T-helper 2 cell treated with Interferon-gamma antibody and Interleukin-4, amounts not matched to agents 100 ng/mL and 5 ng/mL, for 36 hours (primary cell): ENCODE results near the gene DNMT3L. TPM values are rescaled to one million over a fixed set of nuclear protein-coding genes. Genes with fewer than 3 reads are reported as not detected.
"Not testable (repeated sequence)": the region's sequence is repeated elsewhere in the genome, so short reads cannot be mapped to it uniquely, and the experiment has no call there.

Experiments used
- intact Hi-C: fragments of 100-400 bp; cut with micrococcal nuclease; formaldehyde crosslinking; loops from one replicate; pipeline ENCODE4 v1.15.1; 2023
- total RNA-seq: library from RNA; stranded (reverse); gene quantifications from 2 replicates; pipeline ENCODE4 v1.2.3, GENCODE V29; 2022

DNMT3L gene
- total RNA-seq, result not detected in 2 replicates

DNA sequence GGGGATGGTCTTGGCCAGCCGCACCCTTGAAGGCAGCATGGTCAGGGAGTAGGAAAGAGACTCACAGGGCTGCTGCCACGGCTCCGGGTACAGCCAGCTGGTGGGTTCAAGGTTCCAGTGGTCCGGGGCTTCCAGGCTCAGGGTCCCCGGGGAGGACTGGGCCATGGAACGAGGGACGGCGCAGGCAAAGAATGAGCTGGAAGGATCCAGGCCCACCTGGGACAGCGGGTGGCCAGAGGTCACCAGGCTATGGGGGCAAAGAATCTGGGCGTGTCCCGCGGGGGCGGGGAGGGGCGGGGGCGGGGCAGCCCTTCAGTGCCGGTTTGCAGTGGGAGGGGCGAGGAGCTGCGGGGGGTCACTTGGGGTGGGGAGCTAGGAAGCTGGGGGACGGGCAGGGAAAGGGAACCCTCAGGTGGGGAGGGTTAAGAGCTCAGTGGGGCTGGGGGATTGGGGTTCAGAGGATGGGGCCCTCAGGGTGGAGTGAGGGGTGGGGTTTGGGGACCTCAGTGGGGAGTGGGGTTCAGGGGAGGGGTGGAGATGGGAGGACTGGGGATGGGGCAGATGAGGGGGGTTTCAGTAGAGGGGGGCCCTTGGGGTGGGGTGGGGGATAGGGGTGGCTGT lies at the start of gene DNMT3L:
TSS of gene DNMT3L (minus strand) at position 223 of the 621 bp plus-strand sequence. CDS start 638 bp downstream, outside the sequence.
- intact Hi-C loops, result no loop called here

GRCh38 chr21:44310628-44311507 lies 49.2 kb upstream of the DNMT3L start:
- intact Hi-C loops, result no loop called here

GRCh38 chr21:44306936-44307704 lies 45.4 kb upstream of the DNMT3L start:
- intact Hi-C loops, result no loop called here

DNA sequence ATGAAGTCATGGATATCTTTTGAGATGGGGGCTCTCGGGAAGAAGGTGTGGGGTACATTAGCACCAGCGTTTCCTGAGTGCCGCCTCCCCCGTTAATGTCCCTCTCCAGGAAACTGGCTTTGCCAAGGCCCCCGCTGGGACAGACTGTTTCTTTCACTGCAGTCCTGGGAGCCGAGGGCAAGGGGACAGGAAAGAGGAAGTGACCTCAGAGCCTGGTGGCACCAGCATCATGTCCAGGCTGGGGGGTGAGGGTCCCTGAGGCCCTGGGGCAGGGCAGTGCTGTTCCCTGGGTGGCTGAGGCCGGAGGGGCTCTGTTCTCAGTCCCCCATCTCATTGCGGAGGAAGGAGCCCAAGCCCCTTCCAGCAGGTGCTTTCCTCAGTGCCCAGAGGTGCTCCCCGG lies 44.0 kb upstream of the DNMT3L start:
- intact Hi-C loops, result no loop called here

DNA sequence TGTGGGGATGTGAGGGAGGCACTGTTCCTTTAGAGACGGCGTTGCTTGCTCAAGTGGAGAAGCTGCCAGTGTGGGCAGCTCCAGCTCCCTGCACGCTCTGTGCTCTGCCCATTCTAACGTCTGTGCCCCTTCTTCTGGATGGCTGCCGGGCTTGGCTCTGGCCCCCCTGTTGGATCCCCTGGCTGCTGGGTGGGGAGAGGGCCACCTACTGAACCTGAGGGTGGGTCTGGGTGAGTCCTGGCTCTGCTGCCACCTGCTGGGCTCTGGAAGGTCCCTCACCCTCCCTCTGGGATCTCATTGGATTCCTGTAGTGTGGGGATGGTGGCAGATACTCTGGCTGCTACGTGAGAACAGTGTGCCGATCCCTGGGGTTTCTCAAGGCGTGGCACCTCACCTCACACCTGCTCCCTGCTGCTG lies 43.2 kb upstream of the DNMT3L start:
- intact Hi-C loops, result no loop called here

- intact Hi-C loops, result no loop called here
Measured at GRCh38 chr21:44304011-44304616, 42.4 kb upstream of the DNMT3L start.

GRCh38 chr21:44303490-44303981 lies 41.8 kb upstream of the DNMT3L start:
- intact Hi-C loops, result no loop called here

GRCh38 chr21:44302573-44303401 lies 41.1 kb upstream of the DNMT3L start:
- intact Hi-C loops, result not testable (repeated sequence)

GRCh38 chr21:44301961-44302406 lies 40.3 kb upstream of the DNMT3L start:
- intact Hi-C loops, result no loop called here

DNA sequence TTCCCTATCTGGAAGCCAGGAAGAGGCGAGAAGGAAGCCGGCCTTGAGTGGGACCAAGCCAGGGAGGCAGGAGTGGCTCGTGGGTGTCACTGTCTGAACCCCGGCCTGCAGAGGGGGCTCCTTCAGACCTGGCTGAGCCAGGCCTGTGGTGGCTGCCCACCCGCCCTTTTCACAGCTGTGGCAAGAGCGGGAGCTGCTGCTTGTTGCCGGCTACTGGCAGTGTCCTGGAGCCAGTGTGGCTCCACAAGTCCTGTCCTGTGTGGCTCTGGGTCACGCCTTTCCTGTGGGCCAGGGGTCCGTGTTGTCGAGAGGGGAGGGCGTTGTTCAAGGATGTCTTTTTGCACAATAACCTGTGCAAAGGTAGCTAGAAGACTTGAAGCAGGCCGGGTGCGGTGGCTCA lies 39.4 kb upstream of the DNMT3L start:
- intact Hi-C loops, result no loop called here

DNA sequence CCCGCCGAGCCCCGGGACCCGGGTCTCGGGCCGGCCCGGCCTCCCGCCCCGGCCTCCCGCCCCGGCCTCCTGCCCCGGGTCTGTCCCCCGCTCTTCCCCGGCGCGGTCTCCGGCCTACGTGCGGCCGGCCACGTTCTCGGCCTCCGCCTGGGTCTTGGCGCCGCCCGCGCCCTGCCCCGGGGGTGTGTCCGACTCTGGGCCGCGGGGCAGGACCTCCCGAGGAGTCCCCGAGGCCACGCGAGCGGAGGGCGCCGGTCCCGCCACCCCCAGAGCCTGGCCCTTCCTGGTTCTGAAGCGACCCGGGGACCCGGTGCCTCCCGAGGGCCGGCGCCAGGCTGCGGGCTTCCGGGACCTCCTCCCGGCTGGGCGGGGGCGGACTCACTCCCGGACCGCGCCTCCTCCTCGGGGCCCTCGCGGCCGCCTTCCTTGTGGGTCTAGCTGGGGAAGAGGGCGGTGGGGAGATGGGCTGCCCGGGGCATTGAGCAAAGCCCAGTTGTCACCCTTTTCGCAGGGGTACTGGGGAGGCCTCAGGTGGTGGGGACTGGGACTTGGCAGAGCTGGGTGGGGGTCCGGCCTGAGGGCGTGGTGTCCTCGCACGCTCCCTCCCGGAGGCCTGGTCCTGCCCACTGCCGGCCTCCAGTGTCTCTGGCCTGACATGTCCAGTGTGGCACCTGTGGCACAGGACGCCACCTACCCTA lies 38.7 kb upstream of the DNMT3L start:
- intact Hi-C loops, result no loop called here

DNA sequence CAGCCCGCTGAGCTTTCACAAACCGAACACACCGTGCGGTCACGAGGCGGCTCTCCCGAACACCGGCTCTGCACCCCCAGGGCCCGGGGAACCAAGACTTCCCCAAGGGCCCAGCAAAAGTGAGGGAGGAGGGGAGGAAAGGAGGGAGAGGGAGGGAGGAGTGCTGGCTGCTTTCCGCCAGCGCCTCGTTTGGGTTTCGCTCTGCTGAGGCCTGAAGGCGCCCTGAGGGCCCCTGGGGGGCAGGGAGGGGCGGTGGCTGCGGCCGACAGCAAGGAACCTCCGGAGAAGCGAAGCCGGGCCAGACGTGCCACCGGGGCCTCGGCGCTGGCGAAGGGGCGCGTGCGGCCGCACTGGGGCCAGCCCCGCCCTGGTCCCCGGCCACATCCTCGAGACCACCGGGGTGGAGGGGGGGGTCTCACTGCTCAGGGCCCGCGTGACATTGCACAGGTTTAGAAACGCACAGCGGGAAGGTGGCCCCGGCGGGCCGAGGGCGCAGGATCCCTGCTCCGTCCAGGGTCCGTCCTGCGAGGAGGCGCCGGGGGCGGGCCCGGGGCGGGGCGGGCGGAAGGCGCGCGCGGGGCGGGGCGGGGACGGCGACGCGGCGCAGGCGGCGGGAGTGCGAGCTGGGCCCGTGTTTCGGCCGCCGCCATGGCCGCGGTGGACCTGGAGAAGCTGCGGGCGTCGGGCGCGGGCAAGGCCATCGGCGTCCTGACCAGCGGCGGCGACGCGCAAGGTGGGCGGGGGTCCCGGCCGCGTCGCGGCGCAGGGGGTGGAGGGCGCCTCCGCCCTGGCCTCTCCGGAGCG lies 38.0 kb upstream of the DNMT3L start, which contains the start of gene PFKL:
TSS of gene PFKL (plus strand) at position 596 of the 804 bp plus-strand sequence. CDS start at position 649, 53 bp downstream.
- intact Hi-C loops, result loop anchor here (5.0 kb wide), 1 partner anchor 287 kb away; the partner anchor contains the start of gene TRAPPC10

DNA sequence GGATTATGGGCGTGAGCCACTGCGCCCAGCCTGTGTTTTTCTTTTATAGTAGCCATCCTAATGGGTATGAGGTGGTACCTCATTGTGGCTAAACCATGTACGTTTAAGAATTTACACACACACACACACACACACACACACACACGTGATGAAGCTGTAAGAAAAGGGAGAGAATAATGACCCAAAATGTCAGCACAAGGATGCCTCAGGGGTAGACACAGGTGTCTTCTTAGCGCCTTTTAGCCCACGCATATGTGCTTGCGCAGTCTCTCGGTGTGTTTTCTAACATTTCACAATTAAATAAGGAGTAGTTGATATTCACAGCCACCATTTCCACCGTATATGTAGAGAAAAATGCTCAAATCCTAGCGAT lies 37.4 kb upstream of the DNMT3L start:
- intact Hi-C loops, result loop anchor here (5.0 kb wide), 1 partner anchor 287 kb away; the partner anchor contains the start of gene TRAPPC10

- intact Hi-C loops, result loop anchor here (5.0 kb wide), 1 partner anchor 286 kb away; the partner anchor contains the start of gene TRAPPC10
Measured at GRCh38 chr21:44298301-44298700, 36.6 kb upstream of the DNMT3L start.

- intact Hi-C loops, result loop anchor here (5.0 kb wide), 1 partner anchor 285 kb away; the partner anchor contains the start of gene TRAPPC10
Measured at GRCh38 chr21:44297525-44298290, 36.0 kb upstream of the DNMT3L start.

DNA sequence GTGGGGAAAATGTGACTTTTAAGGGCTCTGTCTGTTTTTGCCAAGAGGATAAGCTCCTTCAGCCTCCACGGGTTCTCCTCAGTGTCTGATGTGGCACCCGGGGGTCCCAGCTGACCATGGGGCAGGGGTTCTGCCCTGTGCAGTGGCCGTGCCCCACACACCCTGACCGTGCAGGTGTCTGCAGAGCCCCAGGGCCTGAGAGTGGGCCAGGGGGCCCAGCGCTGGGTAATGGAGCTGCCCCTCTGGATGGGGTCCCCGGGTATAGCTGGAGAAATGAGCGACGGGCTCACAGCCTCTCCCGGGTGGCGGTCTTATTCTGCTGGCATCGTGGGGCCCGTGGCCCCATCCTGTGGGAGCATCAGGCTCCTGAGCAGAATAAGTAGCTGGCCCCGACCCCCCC lies 35.2 kb upstream of the DNMT3L start:
- intact Hi-C loops, result loop anchor here (5.0 kb wide), 1 partner anchor 285 kb away; the partner anchor contains the start of gene TRAPPC10

DNA sequence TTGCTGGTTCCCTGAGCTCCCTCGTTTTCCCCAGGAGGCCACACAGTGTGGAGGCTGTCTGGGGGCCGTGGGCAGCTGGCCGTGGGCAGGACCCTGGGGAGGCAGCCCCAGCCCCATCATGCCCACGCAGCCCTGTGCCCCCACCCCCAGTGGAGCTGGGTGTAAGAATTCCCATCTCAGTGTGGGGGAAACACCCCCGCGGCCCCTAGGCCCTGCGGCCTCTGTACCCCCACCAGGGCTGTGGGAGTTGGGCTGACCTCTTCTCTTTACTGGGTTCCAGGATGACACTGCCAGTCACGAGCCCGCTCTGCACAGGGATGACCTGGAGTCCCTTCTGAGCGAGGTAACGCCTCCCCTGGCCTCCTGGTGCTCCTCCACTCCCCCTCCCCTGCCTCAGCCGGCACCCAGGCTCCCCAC lies 34.4 kb upstream of the DNMT3L start:
- intact Hi-C loops, result loop anchor here (5.0 kb wide), 1 partner anchor 284 kb away; the partner anchor contains the start of gene TRAPPC10
